Type B pancreatic cell (in vitro differentiated cells): Measurements from ENCODE around the gene LRRTM3. TPM values are rescaled to one million over a fixed set of nuclear protein-coding genes. Genes with fewer than 3 reads are reported as not detected.

ENCODE experiments used
- DNase-seq: peaks from one replicate; pipeline ENCODE4 v3.0.0; 2021; ENCODE audit warnings: mixed read lengths; ENCODE audit not compliant: unreplicated experiment; ENCODE audit errors: extremely low spot score
- H3K27ac Mint-ChIP-seq: 2 replicates; pipeline ENCODE4 v1.8.0; 2021; ENCODE audit warnings: mild to moderate bottlenecking, mixed read lengths
- H3K27me3 Mint-ChIP-seq: 2 replicates; pipeline ENCODE4 v1.8.0; 2021; ENCODE audit warnings: mixed read lengths
- H3K36me3 Mint-ChIP-seq: 2 replicates; pipeline ENCODE4 v1.8.0; 2021; ENCODE audit warnings: mixed read lengths
- H3K4me1 Mint-ChIP-seq: one replicate; pipeline ENCODE4 v1.8.0; 2021; ENCODE audit warnings: mixed read lengths; ENCODE audit not compliant: unreplicated experiment
- H3K4me3 Mint-ChIP-seq: 2 replicates; pipeline ENCODE4 v1.8.0; 2021; ENCODE audit warnings: mild to moderate bottlenecking, mixed read lengths
- H3K9me3 Mint-ChIP-seq: 2 replicates; pipeline ENCODE4 v1.8.0; 2021; ENCODE audit warnings: mixed read lengths
- CTCF ChIP-seq: fragments of 200-600 bp; sonication (generic); conservative IDR thresholded peaks from 2 replicates; pipeline ENCODE4 v1.5.0; 2021; ENCODE audit warnings: antibody characterized with exemption, mild to moderate bottlenecking
- total RNA-seq: library from RNA; stranded (reverse); gene quantifications from 2 replicates; pipeline ENCODE4 v1.2.1, GENCODE V29; 2021; ENCODE audit warnings: low replicate concordance

The LRRTM3 gene
- total RNA-seq, 1 donor from 2014 or later = 2.5 TPM

GRCh38 chr10:67045404-67045803 is 119.6 kb downstream of the LRRTM3 start:
- Mint-ChIP-seq H3K36me3 (no peaks in the 10 kb centered on the region), H3K27ac (no peak overlapping the region), H3K4me1 (no peaks in the 10 kb centered on the region), H3K27me3 (no peaks in the 10 kb centered on the region), H3K9me3 (no peaks in the 10 kb centered on the region), H3K4me3 (no peak overlapping the region)
- DNase-seq = no peak
- TF ChIP-seq CTCF = no peak

GRCh38 chr10:67046507-67046906 is 120.7 kb downstream of the LRRTM3 start:
- H3K27ac Mint-ChIP-seq = no peak overlapping the region
- TF ChIP-seq CTCF = no peak
- no peak for DNase-seq
- no peaks in the 10 kb centered on the region for H3K27me3 Mint-ChIP-seq
- no peak overlapping the region for H3K4me3 Mint-ChIP-seq
- H3K36me3 Mint-ChIP-seq = no peaks in the 10 kb centered on the region
- no peaks in the 10 kb centered on the region for H3K9me3 Mint-ChIP-seq
- H3K4me1 Mint-ChIP-seq = no peaks in the 10 kb centered on the region

- DNase-seq = no peak
- Mint-ChIP-seq H3K27me3 (no peaks in the 10 kb centered on the region), H3K27ac (no peak overlapping the region), H3K4me1 (no peaks in the 10 kb centered on the region), H3K36me3 (no peaks in the 10 kb centered on the region), H3K9me3 (no peaks in the 10 kb centered on the region), H3K4me3 (no peak overlapping the region)
- no peak for TF ChIP-seq CTCF
These were observed 124.2 kb downstream of the LRRTM3 start for GRCh38 chr10:67049988-67050387.

GRCh38 chr10:67050415-67050814 is 124.6 kb downstream of the LRRTM3 start:
- TF ChIP-seq CTCF = no peak
- no peaks in the 10 kb centered on the region for H3K9me3 Mint-ChIP-seq
- H3K27ac Mint-ChIP-seq = no peak overlapping the region
- no peak overlapping the region for H3K4me3 Mint-ChIP-seq
- no peak for DNase-seq
- no peaks in the 10 kb centered on the region for H3K4me1 Mint-ChIP-seq
- H3K27me3 Mint-ChIP-seq = no peaks in the 10 kb centered on the region
- no peaks in the 10 kb centered on the region for H3K36me3 Mint-ChIP-seq

- no peaks in the 10 kb centered on the region for H3K27me3 Mint-ChIP-seq
- no peak for DNase-seq
- H3K36me3 Mint-ChIP-seq = no peaks in the 10 kb centered on the region
- peaks cover 3% of the 10 kb centered on the region for H3K4me1 Mint-ChIP-seq
- H3K4me3 Mint-ChIP-seq = no peak overlapping the region
- no peak overlapping the region for H3K27ac Mint-ChIP-seq
- H3K9me3 Mint-ChIP-seq = no peaks in the 10 kb centered on the region
- TF ChIP-seq CTCF = no peak
These were observed 146.8 kb downstream of the LRRTM3 start for GRCh38 chr10:67072654-67073053.

GRCh38 chr10:67075491-67075971 is 149.7 kb downstream of the LRRTM3 start:
- no peaks in the 10 kb centered on the region for H3K36me3 Mint-ChIP-seq
- H3K4me3 Mint-ChIP-seq = no peak overlapping the region
- H3K27ac Mint-ChIP-seq = no peak overlapping the region
- no peak for DNase-seq
- no peak for TF ChIP-seq CTCF
- no peaks in the 10 kb centered on the region for H3K9me3 Mint-ChIP-seq
- H3K4me1 Mint-ChIP-seq = peaks cover 9% of the 10 kb centered on the region
- no peaks in the 10 kb centered on the region for H3K27me3 Mint-ChIP-seq
